MM.1S (cell line): ENCODE measurements around the gene ZSCAN5C.

ENCODE experiments used
- DNase-seq: peaks from one replicate; pipeline ENCODE4 v3.0.0-alpha.2; 2015
- H2AFZ ChIP-seq: fragments of 300-600 bp; sonication (generic); 2 replicates; pipeline ENCODE4 v1.6.0; 2016; ENCODE audit warnings: antibody characterized with exemption, low read length
- H3F3A ChIP-seq: fragments of 300-600 bp; sonication (generic); 2 replicates; pipeline ENCODE4 v1.6.1; 2016; ENCODE audit warnings: mild to moderate bottlenecking, antibody characterized with exemption, low read length, moderate library complexity, mixed read lengths; ENCODE audit not compliant: insufficient read depth
- H3K27ac ChIP-seq: fragments of 300-600 bp; sonication (generic); 2 replicates; pipeline ENCODE4 v1.5.1; 2016; ENCODE audit warnings: mild to moderate bottlenecking, low read length
- H3K27me3 ChIP-seq: fragments of 300-600 bp; sonication (generic); replicated peaks from 2 replicates; pipeline ENCODE4 v1.6.0; 2016; ENCODE audit warnings: low read length; ENCODE audit not compliant: insufficient read depth
- H3K36me3 ChIP-seq: fragments of 300-600 bp; sonication (generic); replicated peaks from 2 replicates; pipeline ENCODE4 v1.6.1; 2016; ENCODE audit warnings: mild to moderate bottlenecking, low read length, mixed read lengths; ENCODE audit not compliant: insufficient read depth
- H3K4me1 ChIP-seq: fragments of 300-600 bp; sonication (generic); 2 replicates; pipeline ENCODE4 v1.6.1; 2016; ENCODE audit warnings: low read length, mixed read lengths
- H3K4me2 ChIP-seq: fragments of 300-600 bp; sonication (generic); 2 replicates; pipeline ENCODE4 v1.6.0; 2016; ENCODE audit warnings: low read depth, low read length
- H3K4me3 ChIP-seq: fragments of 300-600 bp; sonication (generic); 2 replicates; pipeline ENCODE4 v1.5.1; 2016; ENCODE audit warnings: low read length, mixed read lengths
- H3K79me2 ChIP-seq: fragments of 300-600 bp; sonication (generic); 2 replicates; pipeline ENCODE4 v1.6.1; 2016; ENCODE audit warnings: mixed run types, low read length, mixed read lengths
- H3K9ac ChIP-seq: fragments of 300-600 bp; sonication (generic); 2 replicates; pipeline ENCODE4 v1.6.1; 2016; ENCODE audit warnings: low read length, mixed read lengths
- H3K9me2 ChIP-seq: fragments of 300-600 bp; sonication (generic); replicated peaks from 2 replicates; pipeline ENCODE4 v1.6.1; 2016; ENCODE audit warnings: mild to moderate bottlenecking, low read length, mixed read lengths; ENCODE audit not compliant: insufficient read depth
- H3K9me3 ChIP-seq: fragments of 300-600 bp; sonication (generic); replicated peaks from 2 replicates; pipeline ENCODE4 v1.6.1; 2016; ENCODE audit warnings: mild to moderate bottlenecking, low read length, mixed read lengths; ENCODE audit not compliant: insufficient read depth
- H4K20me1 ChIP-seq: fragments of 300-600 bp; sonication (generic); 2 replicates; pipeline ENCODE4 v1.6.1; 2016; ENCODE audit warnings: mild to moderate bottlenecking, low read length, moderate library complexity, mixed read lengths; ENCODE audit not compliant: insufficient read depth
- EZH2 ChIP-seq: fragments of 300-600 bp; sonication (generic); optimal IDR thresholded peaks from 2 replicates; pipeline ENCODE3; 2017; ENCODE audit warnings: low read depth, mild to moderate bottlenecking, antibody characterized with exemption, low read length, mixed read lengths
- EZH2phosphoT487 ChIP-seq: fragments of 300-600 bp; sonication (generic); IDR thresholded peaks from 2 replicates; pipeline ENCODE4 v1.6.1; 2018; ENCODE audit warnings: antibody characterized with exemption, low read length
- TF ChIP-seq, protein P1 (sequence below): fragments of 300-600 bp; sonication (generic); IDR thresholded peaks from 2 replicates; pipeline ENCODE4 v1.5.1; 2016; ENCODE audit warnings: antibody characterized with exemption, low read length, mixed read lengths

Gene ZSCAN5C

DNA sequence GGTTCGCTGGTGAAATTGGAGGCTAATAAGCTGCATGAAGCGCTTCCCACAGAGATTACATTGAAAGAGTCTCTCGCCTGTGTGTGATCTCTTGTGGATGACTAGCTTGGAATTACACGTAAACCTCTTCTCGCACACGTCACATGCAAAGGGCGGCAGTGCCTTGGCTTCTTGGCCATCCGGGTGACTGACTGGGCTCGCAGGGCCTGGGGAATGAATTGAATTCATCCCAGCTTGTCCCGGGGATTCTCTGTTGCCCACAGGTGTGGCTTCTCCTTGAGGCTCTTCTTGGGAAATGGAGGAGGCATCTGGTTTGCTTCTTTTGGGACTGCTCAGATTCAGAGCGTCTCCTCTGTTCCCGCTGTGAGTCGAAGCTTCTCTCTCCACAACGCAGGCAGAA is 19.8 kb downstream of the ZSCAN5C start:
- TF ChIP-seq EZH2, result no peak
- TF ChIP-seq EZH2phosphoT487, result no peak
- TF ChIP-seq, protein P1, sequence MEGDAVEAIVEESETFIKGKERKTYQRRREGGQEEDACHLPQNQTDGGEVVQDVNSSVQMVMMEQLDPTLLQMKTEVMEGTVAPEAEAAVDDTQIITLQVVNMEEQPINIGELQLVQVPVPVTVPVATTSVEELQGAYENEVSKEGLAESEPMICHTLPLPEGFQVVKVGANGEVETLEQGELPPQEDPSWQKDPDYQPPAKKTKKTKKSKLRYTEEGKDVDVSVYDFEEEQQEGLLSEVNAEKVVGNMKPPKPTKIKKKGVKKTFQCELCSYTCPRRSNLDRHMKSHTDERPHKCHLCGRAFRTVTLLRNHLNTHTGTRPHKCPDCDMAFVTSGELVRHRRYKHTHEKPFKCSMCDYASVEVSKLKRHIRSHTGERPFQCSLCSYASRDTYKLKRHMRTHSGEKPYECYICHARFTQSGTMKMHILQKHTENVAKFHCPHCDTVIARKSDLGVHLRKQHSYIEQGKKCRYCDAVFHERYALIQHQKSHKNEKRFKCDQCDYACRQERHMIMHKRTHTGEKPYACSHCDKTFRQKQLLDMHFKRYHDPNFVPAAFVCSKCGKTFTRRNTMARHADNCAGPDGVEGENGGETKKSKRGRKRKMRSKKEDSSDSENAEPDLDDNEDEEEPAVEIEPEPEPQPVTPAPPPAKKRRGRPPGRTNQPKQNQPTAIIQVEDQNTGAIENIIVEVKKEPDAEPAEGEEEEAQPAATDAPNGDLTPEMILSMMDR, result no peak
- H3K4me2 ChIP-seq, result no peak overlapping the region
- no peak overlapping the region for H2AFZ ChIP-seq
- H3F3A ChIP-seq, result no peaks in the 10 kb centered on the region
- H3K36me3 ChIP-seq, result no peaks in the 10 kb centered on the region
- no peaks in the 10 kb centered on the region for H4K20me1 ChIP-seq
- H3K4me1 ChIP-seq, result no peaks in the 10 kb centered on the region
- H3K9ac ChIP-seq, result no peak overlapping the region
- DNase-seq, result no peak
- no peaks in the 10 kb centered on the region for H3K79me2 ChIP-seq
- H3K27me3 ChIP-seq, result peaks cover 5% of the 10 kb centered on the region; the same call in 1 of the 2 replicates
- no peaks in the 10 kb centered on the region for H3K9me2 ChIP-seq
- no peaks in the 10 kb centered on the region for H3K9me3 ChIP-seq
- H3K4me3 ChIP-seq, result no peak overlapping the region
- H3K27ac ChIP-seq, result no peak overlapping the region

DNA sequence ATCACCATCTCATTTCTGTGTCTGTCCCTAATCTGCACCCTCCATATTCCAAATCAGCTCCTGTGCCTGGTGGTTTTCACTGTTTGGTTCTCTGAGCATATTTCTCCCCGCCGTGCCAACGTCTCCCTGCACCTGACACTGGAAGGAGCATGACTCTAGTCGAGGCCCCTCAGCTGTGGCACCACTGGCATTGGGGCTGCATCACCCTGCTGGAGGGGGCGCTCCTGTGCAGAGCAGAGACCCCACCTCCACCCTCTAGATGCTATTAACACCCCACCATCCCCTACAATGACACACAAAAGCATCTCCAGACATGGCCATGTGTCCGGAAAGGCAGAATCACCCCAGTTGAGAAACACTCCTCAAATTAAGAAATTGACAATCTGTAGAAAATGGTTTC is 20.8 kb downstream of the ZSCAN5C start:
- Histone ChIP-seq H3K4me3 (no peak overlapping the region), H4K20me1 (no peaks in the 10 kb centered on the region), H3K27ac (no peak overlapping the region), H3K9me3 (no peaks in the 10 kb centered on the region), H3K4me2 (no peak overlapping the region), H3K79me2 (no peaks in the 10 kb centered on the region), H3F3A (no peaks in the 10 kb centered on the region), H3K9ac (no peak overlapping the region), H3K27me3 (no peaks in the 10 kb centered on the region; the same call in 1 of the 2 replicates), H2AFZ (no peak overlapping the region), H3K36me3 (no peaks in the 10 kb centered on the region), H3K4me1 (no peaks in the 10 kb centered on the region), H3K9me2 (no peaks in the 10 kb centered on the region)
- DNase-seq, result no peak
- TF ChIP-seq, protein P1, result no peak
- no peak for TF ChIP-seq EZH2phosphoT487
- no peak for TF ChIP-seq EZH2

- TF ChIP-seq, protein P1, result no peak
- Histone ChIP-seq H4K20me1 (no peaks in the 10 kb centered on the region), H3K4me3 (no peak overlapping the region), H3K4me1 (no peaks in the 10 kb centered on the region), H3K9me3 (no peaks in the 10 kb centered on the region), H3K79me2 (no peaks in the 10 kb centered on the region), H3F3A (no peaks in the 10 kb centered on the region), H3K27ac (no peak overlapping the region), H3K9me2 (no peaks in the 10 kb centered on the region), H3K36me3 (no peaks in the 10 kb centered on the region), H2AFZ (no peak overlapping the region), H3K9ac (no peak overlapping the region), H3K4me2 (no peak overlapping the region), H3K27me3 (no peaks in the 10 kb centered on the region; the same call in 1 of the 2 replicates)
- no peak for DNase-seq
Measured at GRCh38 chr19:56223481-56223880, 21.4 kb downstream of the ZSCAN5C start.
